CD4-positive, alpha-beta T cell treated with Interferon gamma for 1 hour (primary cell): ENCODE results near the gene KANK2.
A peak's percentile ranks its signal among the peaks of the same experiment; 100 is the strongest.
"Not testable (repeated sequence)": the region's sequence is repeated elsewhere in the genome, so short reads cannot be mapped to it uniquely, and the experiment has no call there.

Experiments used
- DNase-seq: peaks from one replicate; pipeline ENCODE4 v3.0.0-alpha.2; 2020

KANK2 gene

GRCh38 chr19:11137542-11138384, 59.6 kb downstream of the KANK2 start:
- DNase-seq, result peak; percentile 40

- DNase-seq, result no peak
Observed at GRCh38 chr19:11136400-11137101, 60.8 kb downstream of the KANK2 start.

GRCh38 chr19:11131471-11131870, 65.9 kb downstream of the KANK2 start:
- no peak for DNase-seq

DNA sequence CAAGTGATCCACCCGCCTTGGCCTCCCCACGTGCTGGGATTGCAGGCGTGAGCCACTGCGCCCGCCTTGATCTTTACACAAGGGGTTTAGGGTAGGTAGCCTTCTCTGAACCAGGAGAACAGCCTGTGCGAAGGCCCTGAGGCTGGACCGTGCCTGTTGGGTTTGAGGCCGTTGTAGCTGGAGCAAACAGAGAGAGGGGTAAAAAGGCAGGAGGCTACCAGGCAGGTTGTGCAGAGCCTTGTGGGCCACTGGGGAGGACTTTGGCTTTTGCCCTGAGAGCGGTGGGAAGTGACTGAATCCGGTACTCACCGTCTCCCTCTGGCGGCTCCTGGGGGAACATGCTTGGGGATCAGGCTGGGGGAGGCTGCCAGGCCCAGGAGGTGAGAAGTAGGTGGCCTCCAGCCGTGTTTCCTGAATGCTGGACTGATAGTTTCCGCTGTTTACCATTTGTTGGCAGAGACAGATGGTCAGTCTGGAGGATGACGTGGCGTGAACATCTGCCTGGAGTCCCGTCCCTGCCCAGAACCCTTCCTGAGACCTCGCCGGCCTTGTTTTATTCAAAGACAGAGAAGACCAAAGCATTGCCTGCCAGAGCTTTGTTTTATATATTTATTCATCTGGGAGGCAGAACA, 66.4 kb downstream of the KANK2 start:
- DNase-seq, result peak; percentile 70

GRCh38 chr19:11127905-11128304, 69.4 kb downstream of the KANK2 start:
- no peak for DNase-seq

GRCh38 chr19:11125994-11126685, 71.2 kb downstream of the KANK2 start:
- DNase-seq, result peak; percentile 70

- DNase-seq, result not testable (repeated sequence)
Observed at GRCh38 chr19:11124157-11124556, 73.2 kb downstream of the KANK2 start.

GRCh38 chr19:11123114-11123513, 74.2 kb downstream of the KANK2 start:
- DNase-seq, result no peak

- DNase-seq, result not testable (repeated sequence)
Observed at GRCh38 chr19:11121963-11122362, 75.4 kb downstream of the KANK2 start.

DNA sequence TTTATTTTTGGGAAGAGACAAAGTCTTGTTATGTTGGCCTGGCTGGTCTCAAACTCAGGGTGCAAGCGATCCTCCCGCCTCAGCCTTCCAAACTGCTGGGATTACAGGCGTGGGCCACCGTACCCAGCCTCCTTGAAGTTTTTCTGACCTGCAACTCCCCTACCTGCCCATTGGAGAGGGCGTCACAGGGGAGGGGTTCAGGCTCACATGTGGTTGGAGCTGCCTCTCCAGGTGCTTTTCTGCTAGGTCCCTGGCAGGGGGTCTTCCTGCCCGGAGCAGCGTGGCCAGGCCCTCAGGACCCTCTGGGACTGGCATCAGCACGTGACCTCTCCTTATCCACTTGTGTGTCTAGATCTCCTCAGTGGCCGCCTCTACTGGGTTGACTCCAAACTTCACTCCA, 80.8 kb downstream of the KANK2 start:
- DNase-seq, result no peak

DNA sequence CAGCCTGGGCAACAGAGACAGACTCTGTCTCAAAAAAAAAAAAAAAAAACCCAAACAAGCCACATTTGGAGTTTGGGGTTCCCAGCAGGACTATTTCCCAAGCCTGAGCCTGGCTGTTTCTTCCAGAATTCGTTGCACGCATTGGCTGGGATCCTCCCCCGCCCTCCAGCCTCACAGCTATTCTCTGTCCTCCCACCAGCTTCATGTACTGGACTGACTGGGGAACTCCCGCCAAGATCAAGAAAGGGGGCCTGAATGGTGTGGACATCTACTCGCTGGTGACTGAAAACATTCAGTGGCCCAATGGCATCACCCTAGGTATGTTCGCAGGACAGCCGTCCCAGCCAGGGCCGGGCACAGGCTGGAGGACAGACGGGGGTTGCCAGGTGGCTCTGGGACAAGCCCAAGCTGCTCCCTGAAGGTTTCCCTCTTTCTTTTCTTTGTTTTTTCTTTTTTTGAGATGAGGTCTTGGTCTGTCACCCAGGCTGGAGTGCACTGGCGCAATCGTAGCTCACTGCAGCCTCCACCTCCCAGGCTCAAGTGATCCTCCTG, 81.4 kb downstream of the KANK2 start:
- DNase-seq, result no peak

- DNase-seq, result no peak
Observed at GRCh38 chr19:11115042-11115441, 82.3 kb downstream of the KANK2 start.
